Measurements from ENCODE around the gene PLCG1. TPM values are rescaled to one million over a fixed set of nuclear protein-coding genes. Genes with fewer than 3 reads are reported as not detected.

Gene PLCG1
- total and polyA plus RNA-seq, 2 donors from 2014 or later = 12.5 to 117 TPM

DNA sequence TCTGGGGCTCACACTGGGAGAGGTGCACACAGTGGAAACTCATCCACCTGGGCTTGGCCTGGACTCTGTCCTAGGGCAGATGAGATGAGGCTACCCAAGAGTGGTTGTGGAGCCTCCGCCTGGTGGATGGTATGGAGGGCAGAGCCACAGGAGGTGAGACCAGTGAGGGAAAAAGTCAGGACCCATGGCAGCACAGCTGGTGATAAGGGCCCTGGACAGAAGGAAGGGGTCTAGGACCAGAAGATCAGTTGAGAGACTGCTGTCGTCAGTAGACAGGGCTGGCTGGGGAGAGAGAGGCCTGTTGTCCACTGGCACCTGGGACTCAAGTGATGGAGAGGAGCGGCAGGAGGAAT is 29.8 kb downstream of the PLCG1 start:
- H3K4me3 ChIP-seq (ENCODE audit: low read length in 3 of 3) = no peak overlapping the region
- no peaks in the 10 kb centered on the region for H3K9me3 ChIP-seq (ENCODE audit: control insufficient read depth in 2 of 3, insufficient read depth in 1 of 3, low read length in 3 of 3)
- no peak overlapping the region for H3K27ac ChIP-seq (ENCODE audit: low read depth in 2 of 2, low read length in 2 of 2)
- peaks cover 0 to 3% (median 0%) of the 10 kb centered on the region in 3 donors for H3K4me1 ChIP-seq (ENCODE audit: control insufficient read depth in 2 of 3, insufficient read depth in 2 of 3, low read depth in 1 of 3, low read length in 3 of 3)
- intact Hi-C loops (cut with DNase I) = no loop called here
- peaks cover 14 to 63% (median 54%) of the 10 kb centered on the region in 3 donors for H3K36me3 ChIP-seq (ENCODE audit: control insufficient read depth in 2 of 3, insufficient read depth in 3 of 3, low read length in 3 of 3)
- no peak for DNase-seq
- no peaks in the 10 kb centered on the region for H3K27me3 ChIP-seq (ENCODE audit: control insufficient read depth, insufficient read depth, low read length)
- no peak overlapping the region for H3K9ac ChIP-seq (ENCODE audit: low read length in 3 of 3)
- TF ChIP-seq, protein P1, sequence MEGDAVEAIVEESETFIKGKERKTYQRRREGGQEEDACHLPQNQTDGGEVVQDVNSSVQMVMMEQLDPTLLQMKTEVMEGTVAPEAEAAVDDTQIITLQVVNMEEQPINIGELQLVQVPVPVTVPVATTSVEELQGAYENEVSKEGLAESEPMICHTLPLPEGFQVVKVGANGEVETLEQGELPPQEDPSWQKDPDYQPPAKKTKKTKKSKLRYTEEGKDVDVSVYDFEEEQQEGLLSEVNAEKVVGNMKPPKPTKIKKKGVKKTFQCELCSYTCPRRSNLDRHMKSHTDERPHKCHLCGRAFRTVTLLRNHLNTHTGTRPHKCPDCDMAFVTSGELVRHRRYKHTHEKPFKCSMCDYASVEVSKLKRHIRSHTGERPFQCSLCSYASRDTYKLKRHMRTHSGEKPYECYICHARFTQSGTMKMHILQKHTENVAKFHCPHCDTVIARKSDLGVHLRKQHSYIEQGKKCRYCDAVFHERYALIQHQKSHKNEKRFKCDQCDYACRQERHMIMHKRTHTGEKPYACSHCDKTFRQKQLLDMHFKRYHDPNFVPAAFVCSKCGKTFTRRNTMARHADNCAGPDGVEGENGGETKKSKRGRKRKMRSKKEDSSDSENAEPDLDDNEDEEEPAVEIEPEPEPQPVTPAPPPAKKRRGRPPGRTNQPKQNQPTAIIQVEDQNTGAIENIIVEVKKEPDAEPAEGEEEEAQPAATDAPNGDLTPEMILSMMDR (IDR thresholded peaks at IDR 0.05; ENCODE audit: borderline replicate concordance, extremely low read depth, insufficient read depth) = no peak
- no peak for FAIRE-seq

DNA sequence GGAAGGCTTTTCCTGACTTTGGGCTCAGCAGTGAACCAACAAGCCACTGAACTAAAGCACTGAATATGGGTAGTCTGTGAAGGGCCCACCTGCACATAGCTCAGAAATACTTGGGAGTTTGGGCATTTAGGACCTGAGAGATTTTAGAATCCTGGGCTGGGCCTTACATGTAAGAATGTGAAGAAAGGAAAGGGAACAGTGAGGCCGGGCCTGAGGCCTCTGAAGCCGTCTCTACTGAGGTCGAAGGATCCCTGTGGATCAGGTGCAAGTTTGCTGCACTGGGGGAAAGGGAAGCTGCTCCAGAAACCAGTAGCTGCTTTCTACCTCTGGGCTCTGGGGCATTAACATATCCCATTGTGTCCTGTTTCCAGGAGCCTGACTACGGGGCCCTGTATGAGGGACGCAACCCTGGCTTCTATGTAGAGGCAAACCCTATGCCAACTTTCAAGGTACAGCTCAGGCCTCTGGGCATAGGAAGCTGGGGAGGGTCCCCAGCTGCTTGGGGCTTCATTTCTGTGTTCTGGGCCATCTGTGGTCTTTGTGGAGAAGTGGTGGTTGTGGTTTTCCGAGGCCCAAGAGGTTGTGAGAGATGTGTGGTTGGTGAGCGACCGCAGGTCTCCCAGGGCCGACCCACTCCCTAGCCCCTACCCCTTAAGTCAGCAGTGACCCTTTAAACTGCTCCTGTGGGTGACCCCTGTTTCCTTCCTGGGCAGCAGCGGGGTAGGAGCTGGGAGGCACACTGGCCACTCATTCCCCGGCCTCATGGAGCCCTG is 30.3 kb downstream of the PLCG1 start:
- Histone ChIP-seq H3K36me3 (ENCODE audit: control insufficient read depth in 2 of 3, insufficient read depth in 3 of 3, low read length in 3 of 3) (peaks cover 14 to 63% (median 57%) of the 10 kb centered on the region in 3 donors), H3K4me3 (ENCODE audit: low read length in 3 of 3) (no peak overlapping the region), H3K9ac (ENCODE audit: low read length in 3 of 3) (no peak overlapping the region), H3K27me3 (ENCODE audit: control insufficient read depth, insufficient read depth, low read length) (no peaks in the 10 kb centered on the region), H3K9me3 (ENCODE audit: control insufficient read depth in 2 of 3, insufficient read depth in 1 of 3, low read length in 3 of 3) (no peaks in the 10 kb centered on the region), H3K27ac (ENCODE audit: low read depth in 2 of 2, low read length in 2 of 2) (no peak overlapping the region), H3K4me1 (ENCODE audit: control insufficient read depth in 2 of 3, insufficient read depth in 2 of 3, low read depth in 1 of 3, low read length in 3 of 3) (peaks cover 0 to 8% (median 0%) of the 10 kb centered on the region in 3 donors)
- intact Hi-C loops (cut with DNase I) = no loop called here
- DNase-seq (no peak), FAIRE-seq (no peak)
- TF ChIP-seq, protein P1 (IDR thresholded peaks at IDR 0.05; ENCODE audit: borderline replicate concordance, extremely low read depth, insufficient read depth) = no peak

DNA sequence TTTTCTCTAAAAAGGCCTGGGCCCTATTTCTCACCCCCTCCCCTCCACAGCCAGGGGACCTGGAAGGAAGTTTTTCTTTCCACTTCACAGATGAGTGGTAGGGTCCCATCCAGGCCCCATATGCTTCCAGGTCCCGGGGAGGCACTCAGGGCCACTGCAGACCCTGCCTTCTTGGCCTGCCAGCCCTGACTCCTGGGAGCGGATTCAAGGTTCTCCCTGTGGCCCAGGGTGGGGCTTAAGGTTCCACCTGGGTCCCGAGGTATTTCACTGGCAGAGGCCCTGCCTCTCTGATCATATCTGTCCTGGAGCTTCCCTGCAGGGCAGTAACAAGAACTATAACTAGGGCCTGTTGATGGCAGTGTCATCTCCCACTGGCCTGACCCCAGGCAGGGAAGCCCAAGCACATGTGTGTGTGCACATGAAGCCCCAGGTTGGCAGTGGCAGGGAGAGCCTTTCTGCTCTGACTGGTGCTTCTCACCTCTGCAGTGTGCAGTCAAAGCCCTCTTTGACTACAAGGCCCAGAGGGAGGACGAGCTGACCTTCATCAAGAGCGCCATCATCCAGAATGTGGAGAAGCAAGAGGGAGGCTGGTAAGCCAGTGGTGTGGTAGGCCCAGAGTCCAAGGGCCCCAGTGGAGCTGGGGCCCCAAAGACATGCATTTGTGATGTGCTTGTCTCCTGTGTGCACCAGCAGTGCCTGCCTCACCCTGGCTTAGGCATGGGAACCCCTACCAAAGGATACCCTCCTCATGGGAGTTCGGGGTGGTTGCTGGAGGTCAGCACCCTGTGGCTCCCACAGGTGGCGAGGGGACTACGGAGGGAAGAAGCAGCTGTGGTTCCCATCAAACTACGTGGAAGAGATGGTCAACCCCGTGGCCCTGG is 31.2 kb downstream of the PLCG1 start:
- Histone ChIP-seq H3K4me1 (ENCODE audit: control insufficient read depth in 2 of 3, insufficient read depth in 2 of 3, low read depth in 1 of 3, low read length in 3 of 3) (peaks cover 0 to 9% (median 0%) of the 10 kb centered on the region in 3 donors), H3K27ac (ENCODE audit: low read depth in 2 of 2, low read length in 2 of 2) (no peak overlapping the region), H3K27me3 (ENCODE audit: control insufficient read depth, insufficient read depth, low read length) (no peaks in the 10 kb centered on the region), H3K4me3 (ENCODE audit: low read length in 3 of 3) (no peak overlapping the region), H3K36me3 (ENCODE audit: control insufficient read depth in 2 of 3, insufficient read depth in 3 of 3, low read length in 3 of 3) (peaks cover 15 to 62% (median 57%) of the 10 kb centered on the region in 3 donors), H3K9me3 (ENCODE audit: control insufficient read depth in 2 of 3, insufficient read depth in 1 of 3, low read length in 3 of 3) (no peaks in the 10 kb centered on the region), H3K9ac (ENCODE audit: low read length in 3 of 3) (no peak overlapping the region)
- intact Hi-C loops (cut with DNase I) = no loop called here
- peak in 1 of 5 donors; percentile 24 for DNase-seq
- no peak for FAIRE-seq
- TF ChIP-seq, protein P1 (IDR thresholded peaks at IDR 0.05; ENCODE audit: borderline replicate concordance, extremely low read depth, insufficient read depth) = no peak
